HG03159 (cell line): ENCODE results near the gene CMIP.

ENCODE experiments used
- ATAC-seq: cut with Tn5 transposase; IDR thresholded peaks from one replicate; pipeline ENCODE4 v1.9.1; 2021; ENCODE audit warnings: mild to moderate bottlenecking, moderate library complexity; ENCODE audit not compliant: unreplicated experiment

The CMIP gene

GRCh38 chr16:81545470-81546250 is 101.1 kb downstream of the CMIP start:
- no peak for ATAC-seq

GRCh38 chr16:81546781-81547180 is 102.2 kb downstream of the CMIP start:
- ATAC-seq = no peak

GRCh38 chr16:81547194-81547938 is 102.8 kb downstream of the CMIP start:
- ATAC-seq = no peak

- no peak for ATAC-seq
Observed at GRCh38 chr16:81547939-81548216, 103.3 kb downstream of the CMIP start.

GRCh38 chr16:81548551-81548875 is 103.9 kb downstream of the CMIP start:
- ATAC-seq = no peak

GRCh38 chr16:81548876-81549546 is 104.4 kb downstream of the CMIP start:
- ATAC-seq = no peak

GRCh38 chr16:81549547-81550431 is 105.2 kb downstream of the CMIP start:
- no peak for ATAC-seq

GRCh38 chr16:81550432-81550808 is 105.8 kb downstream of the CMIP start:
- ATAC-seq = no peak

- ATAC-seq = no peak
Observed at GRCh38 chr16:81551151-81551808, 106.7 kb downstream of the CMIP start.

GRCh38 chr16:81551821-81552304 is 107.3 kb downstream of the CMIP start:
- ATAC-seq = no peak

GRCh38 chr16:81552743-81553079 is 108.1 kb downstream of the CMIP start:
- ATAC-seq = no peak

GRCh38 chr16:81553080-81553813 is 108.6 kb downstream of the CMIP start:
- ATAC-seq = no peak

- no peak for ATAC-seq
Observed at GRCh38 chr16:81553814-81554675, 109.4 kb downstream of the CMIP start.

GRCh38 chr16:81554979-81555378 is 110.4 kb downstream of the CMIP start:
- ATAC-seq = no peak

- no peak for ATAC-seq
Observed at GRCh38 chr16:81555660-81556059, 111.1 kb downstream of the CMIP start.

GRCh38 chr16:81556715-81557284 is 112.2 kb downstream of the CMIP start:
- no peak for ATAC-seq

- ATAC-seq = no peak
Observed at GRCh38 chr16:81558077-81558443, 113.5 kb downstream of the CMIP start.

- no peak for ATAC-seq
Observed at GRCh38 chr16:81558444-81559175, 114.0 kb downstream of the CMIP start.
